ENCODE results near the gene PRSS22. TPM values are rescaled to one million over a fixed set of nuclear protein-coding genes. Genes with fewer than 3 reads are reported as not detected.

PRSS22 gene
- total RNA-seq, result 18.2 TPM

- DNase-seq, result peak; percentile 36
Observed at GRCh38 chr16:2857451-2858244, at the start of gene PRSS22. PRSS22 (minus strand) TSS chr16:2858170; CDS start chr16:2858104, 66 bp downstream.

GRCh38 chr16:2907084-2907753 lies 49.2 kb upstream of the PRSS22 start:
- DNase-seq, result peak; percentile 65

- no peak for DNase-seq
Observed at GRCh38 chr16:2905988-2906387, 48.0 kb upstream of the PRSS22 start.

GRCh38 chr16:2905241-2905987 lies 47.4 kb upstream of the PRSS22 start:
- DNase-seq, result peak; percentile 97

GRCh38 chr16:2904922-2905240 lies 46.9 kb upstream of the PRSS22 start:
- DNase-seq, result no peak

GRCh38 chr16:2904100-2904921 lies 46.3 kb upstream of the PRSS22 start:
- DNase-seq, result peak; percentile 91

GRCh38 chr16:2902337-2903130 lies 44.6 kb upstream of the PRSS22 start:
- DNase-seq, result no peak

- DNase-seq, result no peak
Observed at GRCh38 chr16:2900526-2901075, 42.6 kb upstream of the PRSS22 start.

GRCh38 chr16:2899564-2900072 lies 41.6 kb upstream of the PRSS22 start:
- DNase-seq, result no peak

GRCh38 chr16:2898831-2899563 lies 41.0 kb upstream of the PRSS22 start:
- DNase-seq, result no peak

GRCh38 chr16:2897110-2897509 lies 39.1 kb upstream of the PRSS22 start:
- peak; percentile 14 for DNase-seq

GRCh38 chr16:2896480-2897010 lies 38.6 kb upstream of the PRSS22 start:
- DNase-seq, result no peak

- no peak for DNase-seq
Observed at GRCh38 chr16:2895813-2896212, 37.8 kb upstream of the PRSS22 start.

- no peak for DNase-seq
Observed at GRCh38 chr16:2894231-2894630, 36.3 kb upstream of the PRSS22 start.

GRCh38 chr16:2884041-2884451 lies 26.1 kb upstream of the PRSS22 start:
- DNase-seq, result no peak

GRCh38 chr16:2883458-2883908 lies 25.5 kb upstream of the PRSS22 start:
- DNase-seq, result peak; percentile 40

GRCh38 chr16:2882650-2883457 lies 24.9 kb upstream of the PRSS22 start, which contains the start of gene FLYWCH2:
FLYWCH2 (plus strand) TSS chr16:2883215; CDS start chr16:2896450, 13,235 bp downstream.
- peak; percentile 99 for DNase-seq

GRCh38 chr16:2881783-2882649 lies 24.0 kb upstream of the PRSS22 start:
- peak; percentile 38 for DNase-seq
